GM21381 (cell line): Measurements from ENCODE around the gene OXLD1.
"Not testable (repeated sequence)": the region's sequence is repeated elsewhere in the genome, so short reads cannot be mapped to it uniquely, and the experiment has no call there.

ENCODE experiments used
- ATAC-seq: cut with Tn5 transposase; IDR thresholded peaks from one replicate; pipeline ENCODE4 v1.9.1; 2021; ENCODE audit warnings: mild to moderate bottlenecking, moderate library complexity; ENCODE audit not compliant: unreplicated experiment

Gene OXLD1

DNA sequence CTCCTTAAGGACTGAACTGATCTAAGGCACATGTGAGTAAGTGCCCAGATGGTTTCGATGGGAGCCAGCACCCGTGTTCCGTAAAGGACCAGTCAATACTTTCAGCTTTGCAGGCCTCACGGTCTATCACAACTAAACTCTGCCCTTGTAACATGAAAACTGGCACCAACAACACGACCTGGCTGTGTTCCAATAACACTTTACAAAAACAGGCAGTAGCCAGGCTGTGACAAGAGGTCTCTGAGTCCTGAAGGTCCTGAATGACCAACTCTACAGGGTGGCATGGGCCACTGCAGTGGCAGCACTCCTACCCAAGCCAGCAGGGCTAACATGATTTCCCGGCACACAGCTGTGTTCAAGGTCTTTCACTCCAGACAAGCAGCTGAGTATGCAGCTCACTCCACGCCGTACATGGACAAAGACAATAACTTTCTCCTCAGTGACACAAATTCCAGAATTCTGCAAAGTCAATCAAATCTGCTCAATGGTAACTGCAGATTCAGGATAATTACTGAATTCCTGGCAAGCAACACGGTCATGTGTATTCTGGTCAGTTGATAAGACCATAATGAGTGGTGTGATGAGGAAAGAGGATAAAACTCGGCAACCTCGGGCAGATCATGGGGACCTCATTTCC is 44.8 kb downstream of the OXLD1 start:
- ATAC-seq = no peak

DNA sequence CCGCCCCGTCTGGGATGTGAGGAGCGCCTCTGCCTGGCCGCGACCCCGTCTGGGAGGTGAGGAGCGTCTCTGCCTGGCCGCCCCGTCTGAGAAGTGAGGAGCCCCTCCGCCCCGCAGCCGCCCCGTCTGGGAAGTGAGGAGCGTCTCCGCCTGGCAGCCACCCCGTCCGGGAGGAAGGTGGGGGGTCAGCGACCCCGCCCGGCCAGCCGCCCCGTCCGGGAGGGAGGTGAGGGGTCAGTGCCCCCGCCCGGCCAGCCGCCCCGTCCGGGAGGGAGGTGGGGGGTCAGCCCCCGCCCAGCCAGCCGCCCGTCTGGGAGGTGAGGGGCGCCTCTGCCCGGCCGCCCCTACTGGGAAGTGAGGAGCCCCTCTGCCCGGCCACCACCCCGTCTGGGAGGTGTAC is 48.1 kb downstream of the OXLD1 start:
- not testable (repeated sequence) for ATAC-seq

- ATAC-seq = no peak
These were observed 49.5 kb downstream of the OXLD1 start for GRCh38 chr17:81616877-81617276.

GRCh38 chr17:81615401-81615930 is 50.9 kb downstream of the OXLD1 start:
- no peak for ATAC-seq
